Vagina (tissue), 2 donors: ENCODE data around the gene KRTAP16-1. TPM values are rescaled to one million over a fixed set of nuclear protein-coding genes. Genes with fewer than 3 reads are reported as not detected.

Experiments used
- DNase-seq, 2 donors: peaks; one replicate each; pipeline ENCODE4 v3.0.0-alpha.2; 2017; ENCODE audit errors: extremely low spot score in 2 of 2
- H3K27ac ChIP-seq: fragments of 200-600 bp; sonication (generic); one replicate; pipeline ENCODE4 v1.5.1; 2019
- H3K27me3 ChIP-seq: fragments of 200-600 bp; sonication (generic); one replicate; pipeline ENCODE4 v1.5.1; 2019
- H3K36me3 ChIP-seq, 2 donors: fragments of 200-600 bp; sonication (generic); one replicate each; pipeline ENCODE4 v1.5.1; 2017 to 2019
- H3K4me1 ChIP-seq: fragments of 200-600 bp; sonication (generic); one replicate; pipeline ENCODE4 v1.5.1; 2019
- H3K4me3 ChIP-seq, 2 donors: fragments of 200-600 bp; sonication (generic); 1 replicate in 1 of 2; 2 replicates in 1 of 2; pipeline ENCODE4 v1.5.1; 2016 to 2019
- H3K9me3 ChIP-seq: fragments of 200-600 bp; sonication (generic); one replicate; pipeline ENCODE4 v1.5.1; 2019
- POLR2A ChIP-seq, 2 donors: fragments of 450-650 bp; IDR thresholded peaks; one replicate each; pipeline ENCODE4 v1.6.1; 2017; ENCODE audit warnings: antibody characterized with exemption in 2 of 2, mild to moderate bottlenecking in 2 of 2, moderate library complexity in 2 of 2
- POLR2AphosphoS5 ChIP-seq, 2 donors: sonication (generic); formaldehyde crosslinking; IDR thresholded peaks; one replicate each; pipeline ENCODE4 v1.9.0; 2017; ENCODE audit warnings: antibody characterized with exemption in 2 of 2, mild to moderate bottlenecking in 2 of 2, low read depth in 1 of 2; ENCODE audit not compliant: insufficient read depth in 1 of 2
- intact Hi-C: fragments of 100-400 bp; cut with DNase I; formaldehyde crosslinking; loops from one replicate; pipeline ENCODE4 v1.15.1; 2023
- total RNA-seq: library from RNA; depleted of rRNA; stranded (reverse); fragments of >200 nt; gene quantifications from one replicate; pipeline ENCODE4 v1.2.3, GENCODE V29; 2016
- TF ChIP-seq, protein P1 (sequence below), 3 experiments: fragments of 450-650 bp in 2 of 3; fragments of 200-600 bp in 1 of 3; sonication (generic) in 1 of 3; IDR thresholded peaks; one replicate each; pipeline ENCODE4 v1.5.1; 2017 to 2019; ENCODE audit warnings: antibody characterized with exemption in 3 of 3, mild to moderate bottlenecking in 2 of 3, moderate library complexity in 2 of 3

Gene KRTAP16-1
- total RNA-seq, 1 donor from 2014 or later, result not detected

- no peaks in the 10 kb centered on the region for H3K9me3 ChIP-seq
- no peak overlapping the region for H3K4me3 ChIP-seq
- no peaks in the 10 kb centered on the region for H3K36me3 ChIP-seq
- H3K27ac ChIP-seq, result no peak overlapping the region
- peaks cover 19% of the 10 kb centered on the region for H3K4me1 ChIP-seq
- intact Hi-C loops, result no loop called here
- H3K27me3 ChIP-seq, result no peaks in the 10 kb centered on the region
- TF ChIP-seq POLR2A (IDR thresholded peaks at IDR 0.05), result no peak
- TF ChIP-seq POLR2AphosphoS5 (IDR thresholded peaks at IDR 0.05; ENCODE audit: insufficient read depth in 1 of 2, low read depth in 1 of 2), result peak in 1 of 2 donors; percentile 55
- TF ChIP-seq, protein P1, sequence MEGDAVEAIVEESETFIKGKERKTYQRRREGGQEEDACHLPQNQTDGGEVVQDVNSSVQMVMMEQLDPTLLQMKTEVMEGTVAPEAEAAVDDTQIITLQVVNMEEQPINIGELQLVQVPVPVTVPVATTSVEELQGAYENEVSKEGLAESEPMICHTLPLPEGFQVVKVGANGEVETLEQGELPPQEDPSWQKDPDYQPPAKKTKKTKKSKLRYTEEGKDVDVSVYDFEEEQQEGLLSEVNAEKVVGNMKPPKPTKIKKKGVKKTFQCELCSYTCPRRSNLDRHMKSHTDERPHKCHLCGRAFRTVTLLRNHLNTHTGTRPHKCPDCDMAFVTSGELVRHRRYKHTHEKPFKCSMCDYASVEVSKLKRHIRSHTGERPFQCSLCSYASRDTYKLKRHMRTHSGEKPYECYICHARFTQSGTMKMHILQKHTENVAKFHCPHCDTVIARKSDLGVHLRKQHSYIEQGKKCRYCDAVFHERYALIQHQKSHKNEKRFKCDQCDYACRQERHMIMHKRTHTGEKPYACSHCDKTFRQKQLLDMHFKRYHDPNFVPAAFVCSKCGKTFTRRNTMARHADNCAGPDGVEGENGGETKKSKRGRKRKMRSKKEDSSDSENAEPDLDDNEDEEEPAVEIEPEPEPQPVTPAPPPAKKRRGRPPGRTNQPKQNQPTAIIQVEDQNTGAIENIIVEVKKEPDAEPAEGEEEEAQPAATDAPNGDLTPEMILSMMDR (IDR thresholded peaks at IDR 0.05), result no peak
- no peak for DNase-seq
Measured at GRCh38 chr17:41308251-41308917, 725 bp downstream of the KRTAP16-1 start.

GRCh38 chr17:41307647-41308046 is 1.5 kb downstream of the KRTAP16-1 start:
- Histone ChIP-seq H3K27me3 (no peaks in the 10 kb centered on the region), H3K4me1 (peaks cover 19% of the 10 kb centered on the region), H3K27ac (no peak overlapping the region), H3K9me3 (no peaks in the 10 kb centered on the region), H3K36me3 (no peaks in the 10 kb centered on the region), H3K4me3 (no peak overlapping the region)
- TF ChIP-seq POLR2A (IDR thresholded peaks at IDR 0.05) (no peak), POLR2AphosphoS5 (IDR thresholded peaks at IDR 0.05; ENCODE audit: insufficient read depth in 1 of 2, low read depth in 1 of 2) (no peak)
- TF ChIP-seq, protein P1 (IDR thresholded peaks at IDR 0.05), result no peak
- intact Hi-C loops, result no loop called here
- no peak for DNase-seq

GRCh38 chr17:41304091-41304490 is 5.0 kb downstream of the KRTAP16-1 start:
- Histone ChIP-seq H3K4me1 (peaks cover 25% of the 10 kb centered on the region), H3K4me3 (no peak overlapping the region), H3K36me3 (no peaks in the 10 kb centered on the region), H3K27ac (no peak overlapping the region), H3K9me3 (no peaks in the 10 kb centered on the region), H3K27me3 (no peaks in the 10 kb centered on the region)
- TF ChIP-seq POLR2A (IDR thresholded peaks at IDR 0.05), result no peak
- TF ChIP-seq, protein P1 (IDR thresholded peaks at IDR 0.05), result no peak
- TF ChIP-seq POLR2AphosphoS5 (IDR thresholded peaks at IDR 0.05; ENCODE audit: insufficient read depth in 1 of 2, low read depth in 1 of 2), result no peak
- no peak for DNase-seq
- intact Hi-C loops, result no loop called here

GRCh38 chr17:41302981-41303380 is 6.1 kb downstream of the KRTAP16-1 start:
- DNase-seq, result no peak
- intact Hi-C loops, result no loop called here
- Histone ChIP-seq H3K27ac (no peak overlapping the region), H3K4me3 (no peak overlapping the region), H3K36me3 (no peaks in the 10 kb centered on the region), H3K9me3 (no peaks in the 10 kb centered on the region), H3K4me1 (peaks cover 14% of the 10 kb centered on the region), H3K27me3 (no peaks in the 10 kb centered on the region)
- no peak for TF ChIP-seq POLR2AphosphoS5 (IDR thresholded peaks at IDR 0.05; ENCODE audit: insufficient read depth in 1 of 2, low read depth in 1 of 2)
- TF ChIP-seq, protein P1 (IDR thresholded peaks at IDR 0.05), result no peak
- TF ChIP-seq POLR2A (IDR thresholded peaks at IDR 0.05), result no peak
